ENCODE results near the gene SYT8. TPM values are rescaled to one million over a fixed set of nuclear protein-coding genes. Genes with fewer than 3 reads are reported as not detected.
"Not testable (repeated sequence)": the region's sequence is repeated elsewhere in the genome, so short reads cannot be mapped to it uniquely, and the experiment has no call there.

Gene SYT8, protein sequence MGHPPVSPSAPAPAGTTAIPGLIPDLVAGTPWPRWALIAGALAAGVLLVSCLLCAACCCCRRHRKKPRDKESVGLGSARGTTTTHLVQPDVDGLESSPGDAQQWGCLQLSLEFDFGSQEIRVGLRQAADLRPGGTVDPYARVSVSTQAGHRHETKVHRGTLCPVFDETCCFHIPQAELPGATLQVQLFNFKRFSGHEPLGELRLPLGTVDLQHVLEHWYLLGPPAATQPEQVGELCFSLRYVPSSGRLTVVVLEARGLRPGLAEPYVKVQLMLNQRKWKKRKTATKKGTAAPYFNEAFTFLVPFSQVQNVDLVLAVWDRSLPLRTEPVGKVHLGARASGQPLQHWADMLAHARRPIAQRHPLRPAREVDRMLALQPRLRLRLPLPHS
- total RNA-seq: not detected in 2 replicates

DNA sequence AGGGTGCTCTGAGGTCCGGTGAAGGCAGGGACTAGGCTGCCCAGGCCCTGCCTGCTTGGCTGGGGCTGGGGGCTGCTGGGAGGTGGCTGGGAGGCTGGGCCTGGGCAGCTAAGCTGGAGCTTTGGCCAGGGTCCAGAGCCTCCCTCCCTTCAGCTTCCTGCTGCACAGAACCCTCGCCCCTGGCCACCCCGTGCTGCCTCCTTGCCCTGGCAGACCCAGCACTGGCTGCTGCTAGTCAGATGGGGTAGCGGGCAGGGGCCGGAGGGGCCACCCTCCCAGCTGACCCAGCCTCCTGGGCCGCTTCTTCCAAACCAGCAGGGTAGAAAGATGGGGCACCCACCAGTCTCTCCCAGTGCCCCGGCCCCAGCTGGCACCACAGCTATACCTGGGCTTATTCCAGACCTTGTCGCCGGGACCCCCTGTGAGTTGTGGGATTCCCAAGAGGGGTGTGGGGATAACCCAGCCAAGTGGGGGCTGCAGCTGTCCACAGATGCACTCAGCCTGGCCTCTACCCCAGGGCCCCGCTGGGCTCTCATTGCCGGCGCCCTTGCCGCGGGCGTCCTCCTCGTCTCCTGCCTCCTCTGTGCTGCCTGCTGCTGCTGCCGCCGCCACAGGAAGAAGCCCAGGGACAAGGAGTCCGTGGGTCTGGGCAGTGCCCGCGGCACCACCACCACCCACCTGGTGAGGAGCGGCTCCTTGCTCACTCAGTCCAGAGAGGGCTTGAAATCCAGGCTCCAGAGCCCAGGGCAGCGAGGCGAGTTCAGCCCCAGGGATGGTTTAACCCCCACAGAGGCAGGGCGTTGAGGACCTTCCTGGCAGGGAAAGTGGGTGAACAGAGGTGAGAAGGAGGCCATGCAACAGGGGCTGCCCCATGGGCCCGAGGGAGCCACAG, at the start of gene SYT8:
Gene SYT8 (plus strand): TSS at position 212 of the 892 bp plus-strand sequence. CDS start 116 bp downstream, at position 328.
- Mint-ChIP-seq H3K36me3 (ENCODE audit: low read depth) (no peaks in the 10 kb centered on the region), H3K27ac (no peak within 1 kb of the TSS), H3K4me3 (no peak within 1 kb of the TSS), H3K4me1 (ENCODE audit: low read depth) (no peaks in the 10 kb centered on the region), H3K9me3 (no peaks in the 10 kb centered on the region), H3K27me3 (ENCODE audit: insufficient read depth) (peaks cover 2% of the 10 kb centered on the region)
- intact Hi-C loops (cut with micrococcal nuclease): no loop called here
- no peak for DNase-seq (ENCODE audit: low spot score)

DNA sequence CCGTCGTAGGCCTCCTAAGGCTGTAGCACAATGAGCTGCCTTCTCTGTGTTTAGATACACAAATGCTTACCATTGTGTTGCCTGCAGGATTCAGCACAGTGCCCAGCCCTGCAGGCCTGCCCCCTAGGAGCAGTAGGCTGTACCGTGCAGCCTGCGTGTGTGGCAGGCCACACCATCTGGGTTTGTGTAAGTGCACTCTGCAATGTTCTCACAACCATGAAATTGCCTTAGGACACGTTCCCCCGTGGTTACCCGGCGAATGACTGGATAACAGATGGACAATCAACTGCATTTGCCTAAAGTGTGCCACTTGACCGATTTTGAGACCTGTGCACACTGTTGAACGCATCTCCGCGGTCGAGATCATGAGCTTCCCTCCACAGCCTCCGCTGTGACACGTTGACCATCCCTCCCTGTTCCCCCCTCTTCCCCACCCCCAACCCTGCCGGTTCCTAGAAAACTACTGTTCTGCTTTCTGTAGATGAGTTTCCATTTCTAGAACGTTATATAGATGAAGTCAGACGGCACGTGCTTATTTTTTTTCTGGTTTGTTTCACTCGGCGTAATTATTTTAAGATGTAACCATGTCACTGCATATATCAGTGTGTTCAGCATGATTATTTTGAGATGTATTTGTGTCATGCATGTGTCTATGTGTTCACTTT, 48.9 kb upstream of the SYT8 start:
- H3K4me3 Mint-ChIP-seq: no peak overlapping the region
- H3K27ac Mint-ChIP-seq: no peak overlapping the region
- H3K27me3 Mint-ChIP-seq (ENCODE audit: insufficient read depth): peaks cover 8% of the 10 kb centered on the region
- H3K36me3 Mint-ChIP-seq (ENCODE audit: low read depth): no peaks in the 10 kb centered on the region
- no peak for DNase-seq (ENCODE audit: low spot score)
- no peaks in the 10 kb centered on the region for H3K4me1 Mint-ChIP-seq (ENCODE audit: low read depth)
- H3K9me3 Mint-ChIP-seq: no peaks in the 10 kb centered on the region
- intact Hi-C loops (cut with micrococcal nuclease): no loop called here

DNA sequence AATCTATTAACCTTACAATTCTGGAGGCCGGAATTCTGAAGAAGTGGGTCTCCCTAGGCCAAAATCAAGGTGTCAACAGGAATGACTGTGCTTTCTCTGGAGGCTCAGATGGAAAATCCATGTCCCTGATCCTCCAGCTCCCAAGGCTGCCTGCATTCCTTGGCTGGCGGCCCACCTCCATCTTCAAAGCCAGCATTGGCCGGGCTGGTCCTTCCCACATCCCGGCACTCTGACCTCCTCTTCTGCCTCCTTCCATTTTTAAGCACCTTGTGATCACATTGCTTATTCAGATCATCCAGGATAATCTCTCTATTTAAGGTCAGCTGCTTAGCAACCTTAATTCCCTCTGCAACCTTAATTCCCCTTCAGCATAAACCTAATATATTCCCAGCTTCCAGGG, 48.3 kb upstream of the SYT8 start:
- H3K4me3 Mint-ChIP-seq: no peak overlapping the region
- no peaks in the 10 kb centered on the region for H3K9me3 Mint-ChIP-seq
- intact Hi-C loops (cut with micrococcal nuclease): no loop called here
- no peaks in the 10 kb centered on the region for H3K4me1 Mint-ChIP-seq (ENCODE audit: low read depth)
- H3K27ac Mint-ChIP-seq: no peak overlapping the region
- no peak for DNase-seq (ENCODE audit: low spot score)
- H3K27me3 Mint-ChIP-seq (ENCODE audit: insufficient read depth): peaks cover 11% of the 10 kb centered on the region
- no peaks in the 10 kb centered on the region for H3K36me3 Mint-ChIP-seq (ENCODE audit: low read depth)

DNA sequence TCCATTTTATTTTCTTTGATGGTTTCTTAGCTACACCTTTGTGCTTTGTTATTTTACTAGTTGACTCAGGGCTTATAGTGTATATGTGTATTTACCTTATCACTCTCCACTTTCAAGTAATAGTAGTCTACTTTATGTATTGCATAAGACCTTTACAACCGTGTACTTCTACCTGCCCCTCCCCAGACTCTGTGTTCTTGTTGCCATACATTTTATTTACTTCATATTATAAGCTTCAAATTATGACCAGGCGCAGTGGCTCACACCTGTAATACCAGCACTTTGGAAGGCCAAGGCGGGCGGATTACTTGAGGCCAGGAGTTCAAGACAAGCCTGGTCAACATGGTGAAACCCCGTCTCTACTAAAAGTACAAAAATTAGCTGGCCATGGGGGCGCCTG, 42.9 kb upstream of the SYT8 start:
- intact Hi-C loops (cut with micrococcal nuclease): no loop called here
- no peaks in the 10 kb centered on the region for H3K9me3 Mint-ChIP-seq

DNA sequence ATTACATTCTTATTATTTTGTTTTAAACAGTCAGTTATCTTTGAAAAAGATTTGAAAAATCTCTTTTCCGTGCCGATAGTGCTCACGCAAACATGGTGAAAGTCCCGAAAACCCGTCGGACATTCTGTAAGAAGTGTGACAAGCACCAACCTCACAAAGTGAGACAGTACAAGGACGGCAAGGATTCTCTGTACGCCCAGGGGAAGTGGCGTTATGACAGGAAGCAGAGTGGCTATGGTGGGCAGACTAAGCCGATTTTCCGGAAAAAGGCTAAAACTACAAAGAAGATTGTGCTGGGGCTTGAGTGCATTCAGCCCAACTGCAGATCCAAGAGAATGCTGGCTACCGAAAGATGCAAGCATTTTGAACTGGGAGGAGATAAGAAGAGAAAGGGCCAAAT, 42.3 kb upstream of the SYT8 start:
- Mint-ChIP-seq H3K36me3 (ENCODE audit: low read depth) (no peaks in the 10 kb centered on the region), H3K27ac (peak overlapping the region; percentile 58), H3K9me3 (no peaks in the 10 kb centered on the region), H3K27me3 (ENCODE audit: insufficient read depth) (peaks cover 11% of the 10 kb centered on the region), H3K4me1 (ENCODE audit: low read depth) (peaks cover 6% of the 10 kb centered on the region), H3K4me3 (peak overlapping the region; percentile 65)
- no peak for DNase-seq (ENCODE audit: low spot score)
- intact Hi-C loops (cut with micrococcal nuclease): no loop called here

More for the DNA sequence above, 42.9 kb upstream of the SYT8 start:
- DNase-seq (ENCODE audit: low spot score): no peak
- H3K27me3 Mint-ChIP-seq (ENCODE audit: insufficient read depth): peaks cover 13% of the 10 kb centered on the region
- no peak overlapping the region for H3K4me3 Mint-ChIP-seq
- no peaks in the 10 kb centered on the region for H3K36me3 Mint-ChIP-seq (ENCODE audit: low read depth)
- H3K4me1 Mint-ChIP-seq (ENCODE audit: low read depth): peaks cover 6% of the 10 kb centered on the region
- no peak overlapping the region for H3K27ac Mint-ChIP-seq

DNA sequence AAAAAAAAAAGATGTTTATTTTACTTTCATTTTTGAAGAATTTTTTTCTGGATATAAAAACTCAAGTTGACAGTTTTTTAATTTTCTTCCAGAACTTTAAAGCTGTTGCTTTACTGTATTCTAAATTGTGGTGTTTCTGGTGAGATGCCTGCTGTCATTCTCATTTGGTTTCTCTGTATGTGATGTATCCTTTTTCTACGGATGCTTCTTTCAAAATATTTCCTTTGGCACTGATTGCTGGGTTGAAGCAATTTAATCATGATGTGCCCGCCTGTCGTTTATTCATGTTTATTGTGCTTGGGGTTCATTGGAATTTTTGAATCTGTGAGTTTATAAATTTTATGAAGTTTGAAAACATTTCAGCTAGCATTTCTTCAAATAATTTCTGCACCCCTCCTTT, 41.7 kb upstream of the SYT8 start:
- H3K4me1 Mint-ChIP-seq (ENCODE audit: low read depth): peaks cover 6% of the 10 kb centered on the region
- intact Hi-C loops (cut with micrococcal nuclease): no loop called here
- H3K27ac Mint-ChIP-seq: no peak overlapping the region
- no peak for DNase-seq (ENCODE audit: low spot score)
- H3K27me3 Mint-ChIP-seq (ENCODE audit: insufficient read depth): peaks cover 12% of the 10 kb centered on the region
- no peaks in the 10 kb centered on the region for H3K9me3 Mint-ChIP-seq
- H3K4me3 Mint-ChIP-seq: no peak overlapping the region
- H3K36me3 Mint-ChIP-seq (ENCODE audit: low read depth): no peaks in the 10 kb centered on the region

DNA sequence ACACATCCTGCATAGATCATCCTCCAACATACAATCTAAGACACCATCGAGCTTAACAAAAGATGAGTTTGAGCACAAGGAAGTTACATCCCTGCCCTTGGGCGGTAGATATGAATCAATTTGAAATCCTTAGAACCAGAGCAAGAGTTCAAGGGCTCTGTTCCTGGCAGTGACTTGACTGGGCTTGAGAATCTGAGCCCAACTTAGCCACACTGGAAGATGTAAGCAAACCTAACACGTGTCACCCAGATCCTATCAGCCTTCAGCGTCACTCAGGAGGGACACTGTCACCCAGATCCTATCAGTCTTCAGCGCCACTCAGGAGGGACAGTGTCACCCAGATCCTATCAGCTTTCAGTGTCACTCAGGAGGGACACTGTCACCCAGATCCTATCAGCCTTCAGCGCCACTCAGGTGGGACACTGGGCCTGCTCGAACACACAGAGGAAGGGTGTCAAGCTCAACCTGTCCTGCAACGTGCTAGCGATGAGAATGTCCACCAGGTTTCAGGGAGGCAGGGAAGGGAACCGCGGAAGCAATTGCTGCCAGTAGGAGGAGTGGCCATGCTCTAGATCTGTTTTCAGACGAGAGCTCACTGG, 38.3 kb upstream of the SYT8 start:
- Mint-ChIP-seq H3K36me3 (ENCODE audit: low read depth) (no peaks in the 10 kb centered on the region), H3K9me3 (no peaks in the 10 kb centered on the region), H3K4me3 (no peak overlapping the region), H3K27me3 (ENCODE audit: insufficient read depth) (peaks cover 4% of the 10 kb centered on the region), H3K4me1 (ENCODE audit: low read depth) (peaks cover 6% of the 10 kb centered on the region), H3K27ac (no peak overlapping the region)
- no peak for DNase-seq (ENCODE audit: low spot score)
- intact Hi-C loops (cut with micrococcal nuclease): no loop called here

DNA sequence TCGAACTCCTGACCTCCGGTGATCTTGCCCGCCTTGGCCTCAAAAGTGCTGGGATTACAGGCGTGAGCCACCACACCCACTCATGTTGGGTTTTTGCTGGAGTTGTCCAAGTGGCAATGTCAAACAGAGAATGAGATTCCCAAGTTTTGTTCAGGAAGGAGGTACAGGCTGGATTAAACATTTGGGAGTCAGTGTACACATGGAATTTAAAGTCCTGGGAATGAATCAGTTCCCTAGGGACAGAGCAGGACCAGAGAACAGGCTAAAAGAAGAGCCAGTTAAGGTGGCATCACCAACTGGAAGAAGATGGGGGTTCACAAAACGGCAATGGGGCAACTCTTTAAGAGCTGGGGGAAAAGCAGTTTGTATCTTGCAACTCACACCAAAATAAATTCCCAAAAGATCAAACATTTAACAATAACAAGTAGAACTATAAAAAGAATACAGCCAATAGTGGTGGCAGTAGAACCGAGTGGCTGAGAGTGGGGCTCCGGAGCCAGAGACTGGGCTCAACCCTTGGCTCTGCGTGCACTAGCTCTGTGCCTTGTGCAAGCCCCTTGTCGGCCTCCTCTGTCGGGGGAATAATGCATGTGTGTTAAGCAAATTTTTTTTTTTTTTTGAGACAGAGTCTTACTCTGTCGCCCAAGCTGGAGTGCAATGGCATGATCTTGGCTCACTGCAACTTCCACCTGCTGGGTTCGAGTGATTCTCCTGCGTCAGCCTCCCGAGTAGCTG, 37.2 kb upstream of the SYT8 start:
- DNase-seq (ENCODE audit: low spot score): no peak
- Mint-ChIP-seq H3K27ac (no peak overlapping the region), H3K4me1 (ENCODE audit: low read depth) (peaks cover 2% of the 10 kb centered on the region), H3K4me3 (no peak overlapping the region), H3K27me3 (ENCODE audit: insufficient read depth) (peaks cover 5% of the 10 kb centered on the region), H3K36me3 (ENCODE audit: low read depth) (no peaks in the 10 kb centered on the region), H3K9me3 (no peaks in the 10 kb centered on the region)
- intact Hi-C loops (cut with micrococcal nuclease): no loop called here

DNA sequence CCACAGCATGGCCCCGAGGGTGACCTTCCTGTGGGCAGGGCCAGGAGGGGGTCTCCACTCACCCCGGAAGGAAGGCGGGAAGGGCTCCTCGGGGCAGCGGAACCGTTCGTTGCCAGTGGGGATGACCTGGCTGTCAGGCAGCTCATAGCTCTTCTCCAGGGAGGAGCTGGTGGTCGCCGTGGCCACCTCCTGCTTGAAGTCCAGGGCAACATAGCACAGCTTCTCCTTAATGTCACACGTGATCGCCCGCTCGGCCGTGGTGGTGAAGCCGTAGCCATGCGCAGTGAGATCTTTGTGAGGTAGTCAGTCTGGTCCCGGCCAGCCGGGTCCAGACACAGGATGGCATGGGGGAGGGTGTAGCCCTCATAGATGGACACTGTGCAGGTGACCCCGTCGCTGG, 31.5 kb upstream of the SYT8 start:
- Mint-ChIP-seq H3K27ac (no peak overlapping the region), H3K4me1 (ENCODE audit: low read depth) (no peaks in the 10 kb centered on the region), H3K9me3 (no peaks in the 10 kb centered on the region), H3K36me3 (ENCODE audit: low read depth) (no peaks in the 10 kb centered on the region), H3K27me3 (ENCODE audit: insufficient read depth) (peaks cover 5% of the 10 kb centered on the region), H3K4me3 (no peak overlapping the region)
- DNase-seq (ENCODE audit: low spot score): no peak
- intact Hi-C loops (cut with micrococcal nuclease): no loop called here

DNA sequence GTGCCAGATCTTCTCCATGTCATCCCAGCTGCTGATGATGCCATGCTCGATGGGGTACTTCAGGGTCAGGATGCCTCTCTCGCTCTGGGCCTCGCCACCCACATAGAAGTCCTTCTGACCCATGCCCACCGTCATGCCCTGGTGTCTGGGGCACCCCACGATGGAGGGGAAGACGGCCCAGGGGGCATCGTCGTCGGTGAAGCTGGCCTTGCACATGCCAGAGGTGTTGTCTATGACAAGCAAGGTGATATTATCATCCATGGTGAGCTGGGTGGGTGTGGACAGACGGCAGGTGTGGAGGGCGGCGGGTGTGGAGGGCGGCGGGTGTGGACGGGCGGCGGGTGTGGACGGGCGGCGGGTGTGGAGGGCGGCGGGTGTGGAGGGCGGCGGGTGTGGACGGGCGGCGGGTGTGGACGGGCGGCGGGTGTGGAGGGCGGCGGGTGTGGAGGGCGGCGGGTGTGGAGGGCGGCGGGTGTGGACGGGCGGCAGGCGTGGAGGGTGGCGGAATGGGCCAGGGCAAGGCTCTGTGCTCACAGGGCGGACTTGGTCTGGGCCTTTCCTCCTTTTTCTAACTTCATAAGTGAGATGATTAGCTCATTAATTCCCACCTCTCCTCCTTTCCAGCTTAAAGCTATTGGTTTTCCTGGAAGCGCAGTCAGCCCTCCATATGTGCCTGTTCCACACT, 30.8 kb upstream of the SYT8 start:
- H3K27ac Mint-ChIP-seq; H3K4me3 Mint-ChIP-seq; H3K9me3 Mint-ChIP-seq; DNase-seq (ENCODE audit: low spot score); H3K27me3 Mint-ChIP-seq (ENCODE audit: insufficient read depth); H3K4me1 Mint-ChIP-seq (ENCODE audit: low read depth); H3K36me3 Mint-ChIP-seq (ENCODE audit: low read depth); intact Hi-C loops (cut with micrococcal nuclease): not testable (repeated sequence)

DNA sequence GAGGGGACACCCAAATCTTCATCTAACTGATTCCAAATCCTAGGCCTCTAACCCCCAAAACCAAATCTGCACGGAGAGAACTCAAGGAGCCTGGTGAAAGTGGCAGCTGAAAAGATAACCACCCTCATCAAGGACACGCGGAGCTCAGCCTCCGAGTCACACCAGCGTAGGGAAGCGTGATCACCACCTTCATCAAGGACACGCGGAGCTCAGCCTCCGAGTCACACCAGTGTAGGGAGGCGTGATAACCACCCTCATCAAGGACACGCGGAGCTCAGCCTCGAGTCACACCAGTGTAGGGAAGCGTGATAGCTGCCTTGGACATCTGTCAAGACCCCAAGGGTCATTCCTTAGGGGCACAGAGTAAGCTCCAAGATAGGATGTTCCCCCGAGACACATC, 29.3 kb upstream of the SYT8 start:
- H3K36me3 Mint-ChIP-seq (ENCODE audit: low read depth): no peaks in the 10 kb centered on the region
- H3K4me3 Mint-ChIP-seq: no peak overlapping the region
- intact Hi-C loops (cut with micrococcal nuclease): no loop called here
- H3K4me1 Mint-ChIP-seq (ENCODE audit: low read depth): no peaks in the 10 kb centered on the region
- H3K27ac Mint-ChIP-seq: no peak overlapping the region
- DNase-seq (ENCODE audit: low spot score): no peak
- H3K9me3 Mint-ChIP-seq: no peaks in the 10 kb centered on the region
- peaks cover 5% of the 10 kb centered on the region for H3K27me3 Mint-ChIP-seq (ENCODE audit: insufficient read depth)
